PC-9 (cell line): ENCODE measurements around the gene RAB4B. TPM values are rescaled to one million over a fixed set of nuclear protein-coding genes. Genes with fewer than 3 reads are reported as not detected.

Source experiments
- BruUV-seq: library from RNA; stranded (reverse); fragments of 400-500 nt; replicated peaks from 2 replicates; lab custom pipeline; 2021; lab: Mats Ljungman, UMichigan
- CTCF ChIA-PET: fragments of 300-600 bp; sonication (Branson Sonifier 250); formaldehyde crosslinking; loops from one replicate; lab custom pipeline; 2022; ENCODE audit warnings: antibody characterized with exemption; lab: Charles Lee
- POLR2A ChIA-PET: fragments of 300-600 bp; sonication (Branson Sonifier 250); formaldehyde crosslinking; loops from one replicate; lab custom pipeline; 2022; ENCODE audit warnings: antibody characterized with exemption; ENCODE audit not compliant: unreplicated experiment; lab: Charles Lee
- DNase-seq, 2 experiments: peaks; one replicate each; pipeline versions ENCODE4 v3.0.0 to v3.0.0-alpha.2; 2015 to 2022; ENCODE audit warnings: mixed read lengths in 1 of 2
- H2AFZ ChIP-seq: fragments of 200-600 bp; sonication (generic); 2 replicates; pipeline ENCODE4 v1.8.1; 2017; ENCODE audit warnings: antibody characterized with exemption
- H3F3A ChIP-seq: fragments of 200-600 bp; sonication (generic); 2 replicates; pipeline ENCODE4 v1.8.1; 2017; ENCODE audit warnings: antibody characterized with exemption, mild to moderate bottlenecking, low read depth; ENCODE audit not compliant: insufficient read depth
- H3K27ac ChIP-seq: fragments of 200-600 bp; sonication (generic); 2 replicates; pipeline ENCODE4 v1.6.1; 2016; ENCODE audit warnings: mixed run types
- H3K27me3 ChIP-seq: fragments of 200-600 bp; sonication (generic); 2 replicates; pipeline ENCODE4 v1.6.1; 2016; ENCODE audit warnings: low read depth, mixed run types; ENCODE audit not compliant: insufficient read depth
- H3K36me3 ChIP-seq: fragments of 200-600 bp; sonication (generic); 2 replicates; pipeline ENCODE4 v1.6.1; 2016; ENCODE audit warnings: low read depth, mixed run types
- H3K4me1 ChIP-seq: fragments of 200-600 bp; sonication (generic); replicated peaks from 2 replicates; pipeline ENCODE4 v1.6.1; 2016; ENCODE audit warnings: mixed run types; ENCODE audit not compliant: insufficient read depth
- H3K4me2 ChIP-seq: fragments of 200-600 bp; sonication (generic); 2 replicates; pipeline ENCODE4 v1.6.1; 2017; ENCODE audit warnings: mixed run types
- H3K4me3 ChIP-seq: fragments of 200-600 bp; sonication (generic); 2 replicates; pipeline ENCODE4 v1.6.1; 2016; ENCODE audit warnings: mixed run types
- H3K79me2 ChIP-seq: fragments of 200-600 bp; sonication (generic); 2 replicates; pipeline ENCODE4 v1.6.1; 2017; ENCODE audit warnings: low read depth, mixed run types
- H3K9me2 ChIP-seq: fragments of 200-600 bp; sonication (generic); 2 replicates; pipeline ENCODE4 v1.8.1; 2017; ENCODE audit warnings: mild to moderate bottlenecking; ENCODE audit not compliant: insufficient read depth
- H3K9me3 ChIP-seq: fragments of 200-600 bp; sonication (generic); 2 replicates; pipeline ENCODE4 v1.8.1; 2016; ENCODE audit warnings: low read depth; ENCODE audit not compliant: insufficient read depth
- H4K20me1 ChIP-seq: fragments of 200-600 bp; sonication (generic); 2 replicates; pipeline ENCODE4 v1.8.1; 2017; ENCODE audit not compliant: insufficient read depth
- CTCF ChIP-seq: fragments of 200-600 bp; sonication (generic); conservative IDR thresholded peaks from 2 replicates; pipeline ENCODE4 v1.6.1; 2017; ENCODE audit warnings: mixed run types, antibody characterized with exemption, mild to moderate bottlenecking, moderate library complexity
- EZH2 ChIP-seq: fragments of 200-600 bp; sonication (generic); IDR thresholded peaks from 2 replicates; pipeline ENCODE4 v1.8.0; 2017; ENCODE audit warnings: antibody characterized with exemption, low read depth
- intact Hi-C: fragments of 100-400 bp; cut with micrococcal nuclease; formaldehyde crosslinking; loops from one replicate; pipeline ENCODE4 v1.10.0; 2022; ENCODE audit not compliant: unreplicated experiment
- total RNA-seq: library from RNA; stranded (reverse); gene quantifications from 2 replicates; pipeline ENCODE4 v1.2.3, GENCODE V29; 2021

Gene RAB4B
- total RNA-seq, 1 experiment from 2014 or later, result 22.2 TPM

DNA sequence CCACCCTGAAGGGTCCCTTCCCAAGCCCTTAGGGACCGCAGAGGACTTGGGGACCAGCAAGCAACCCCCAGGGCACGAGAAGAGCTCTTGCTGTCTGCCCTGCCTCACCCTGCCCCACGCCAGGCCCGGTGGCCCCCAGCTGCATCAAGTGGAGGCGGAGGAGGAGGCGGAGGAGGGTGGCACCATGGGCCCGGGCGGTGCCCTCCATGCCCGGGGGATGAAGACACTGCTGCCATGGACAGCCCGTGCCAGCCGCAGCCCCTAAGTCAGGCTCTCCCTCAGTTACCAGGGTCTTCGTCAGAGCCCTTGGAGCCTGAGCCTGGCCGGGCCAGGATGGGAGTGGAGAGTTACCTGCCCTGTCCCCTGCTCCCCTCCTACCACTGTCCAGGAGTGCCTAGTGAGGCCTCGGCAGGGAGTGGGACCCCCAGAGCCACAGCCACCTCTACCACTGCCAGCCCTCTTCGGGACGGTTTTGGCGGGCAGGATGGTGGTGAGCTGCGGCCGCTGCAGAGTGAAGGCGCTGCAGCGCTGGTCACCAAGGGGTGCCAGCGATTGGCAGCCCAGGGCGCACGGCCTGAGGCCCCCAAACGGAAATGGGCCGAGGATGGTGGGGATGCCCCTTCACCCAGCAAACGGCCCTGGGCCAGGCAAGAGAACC, 22.4 kb downstream of the RAB4B start:
- Histone ChIP-seq H4K20me1 (peaks cover 44% of the 10 kb centered on the region), H2AFZ (no peak overlapping the region)
- POLR2A ChIA-PET, result no interaction called here

DNA sequence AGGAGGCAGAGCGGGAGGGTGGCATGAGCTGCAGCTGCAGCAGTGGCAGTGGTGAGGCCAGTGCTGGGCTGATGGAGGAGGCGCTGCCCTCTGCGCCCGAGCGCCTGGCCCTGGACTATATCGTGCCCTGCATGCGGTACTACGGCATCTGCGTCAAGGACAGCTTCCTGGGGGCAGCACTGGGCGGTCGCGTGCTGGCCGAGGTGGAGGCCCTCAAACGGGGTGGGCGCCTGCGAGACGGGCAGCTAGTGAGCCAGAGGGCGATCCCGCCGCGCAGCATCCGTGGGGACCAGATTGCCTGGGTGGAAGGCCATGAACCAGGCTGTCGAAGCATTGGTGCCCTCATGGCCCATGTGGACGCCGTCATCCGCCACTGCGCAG, 22.9 kb downstream of the RAB4B start:
- no peaks in the 10 kb centered on the region for H3K27me3 ChIP-seq
- peaks cover 44% of the 10 kb centered on the region for H4K20me1 ChIP-seq
- no peak overlapping the region for H3K4me3 ChIP-seq
- no peaks in the 10 kb centered on the region for H3K9me3 ChIP-seq
- intact Hi-C loops, result no loop called here
- H3K9me2 ChIP-seq, result no peaks in the 10 kb centered on the region
- peaks cover 32% of the 10 kb centered on the region for H3K4me1 ChIP-seq
- H3K27ac ChIP-seq, result no peak overlapping the region
- CTCF ChIA-PET, result interaction anchor here (0.6 kb wide), 1 partner anchor 19 kb away, joined by 4 read pairs; no protein-coding TSS in a partner anchor
- POLR2A ChIA-PET, result no interaction called here
- H3F3A ChIP-seq, result peaks cover 5% of the 10 kb centered on the region; the same call in 1 of the 2 replicates
- H3K79me2 ChIP-seq, result peaks cover 51% of the 10 kb centered on the region
- no TSS peak for BruUV-seq
- peaks cover 7% of the 10 kb centered on the region for H3K36me3 ChIP-seq
- no peak overlapping the region for H2AFZ ChIP-seq
- no peak for DNase-seq
- no peak overlapping the region for H3K4me2 ChIP-seq
- no peak for TF ChIP-seq EZH2
- TF ChIP-seq CTCF, result no peak

More for the DNA sequence above, 22.4 kb downstream of the RAB4B start:
- intact Hi-C loops, result no loop called here
- no peak for DNase-seq
- peaks cover 32% of the 10 kb centered on the region for H3K4me1 ChIP-seq
- peaks cover 5% of the 10 kb centered on the region; the same call in 1 of the 2 replicates for H3F3A ChIP-seq
- peaks cover 7% of the 10 kb centered on the region for H3K36me3 ChIP-seq
- H3K9me2 ChIP-seq, result no peaks in the 10 kb centered on the region
- CTCF ChIA-PET, result interaction anchor here (0.7 kb wide), 1 partner anchor 67 kb away, joined by 6 read pairs; no protein-coding TSS in a partner anchor
- peaks cover 51% of the 10 kb centered on the region for H3K79me2 ChIP-seq
- peak overlapping the region; percentile 98 for H3K4me2 ChIP-seq
- peak overlapping the region; percentile 95 for H3K4me3 ChIP-seq
- no peaks in the 10 kb centered on the region for H3K27me3 ChIP-seq
- H3K9me3 ChIP-seq, result no peaks in the 10 kb centered on the region
- no TSS peak for BruUV-seq
- H3K27ac ChIP-seq, result no peak overlapping the region
- TF ChIP-seq EZH2, result no peak
- TF ChIP-seq CTCF, result no peak

GRCh38 chr19:40801426-40802299, 23.6 kb downstream of the RAB4B start:
- Histone ChIP-seq H3K79me2 (peaks cover 51% of the 10 kb centered on the region), H3K4me2 (peak overlapping the region; percentile 6; the same call in 1 of the 2 replicates), H3K36me3 (peaks cover 7% of the 10 kb centered on the region), H3K27ac (no peak overlapping the region), H2AFZ (no peak overlapping the region), H3K9me2 (no peaks in the 10 kb centered on the region), H3K27me3 (no peaks in the 10 kb centered on the region), H3K4me3 (no peak overlapping the region), H4K20me1 (peaks cover 44% of the 10 kb centered on the region), H3K9me3 (no peaks in the 10 kb centered on the region), H3F3A (peaks cover 5% of the 10 kb centered on the region; the same call in 1 of the 2 replicates), H3K4me1 (peaks cover 32% of the 10 kb centered on the region)
- no peak for DNase-seq
- TF ChIP-seq EZH2 (no peak), CTCF (no peak)
- TSS peak; percentile 29 for BruUV-seq
- intact Hi-C loops, result no loop called here
- ChIA-PET POLR2A (interaction anchor here (0.7 kb wide), 1 partner anchor 51 kb away, joined by 6 read pairs; the partner anchor contains the start of gene SNRPA), CTCF (interaction anchor here (0.6 kb wide), 1 partner anchor 18 kb away, joined by 4 read pairs; no protein-coding TSS in a partner anchor)
